Measurements from ENCODE around the gene CPA5.

Gene CPA5

GRCh38 chr7:130366564-130366963 lies 21.9 kb downstream of the CPA5 start:
- in situ Hi-C loops (cut with HindIII; ENCODE audit: low sequenced_read_pairs), result no loop called here
- no peak for TF ChIP-seq CTCF (IDR thresholded peaks at IDR 0.05; ENCODE audit: low read depth, low read length, missing control alignments)
- DNase-seq (ENCODE audit: low read depth), result no peak
- H3K4me3 ChIP-seq (ENCODE audit: low read depth, low read length), result no peak overlapping the region

GRCh38 chr7:130367088-130367755 lies 22.6 kb downstream of the CPA5 start:
- no peak for DNase-seq (ENCODE audit: low read depth)
- no peak overlapping the region for H3K4me3 ChIP-seq (ENCODE audit: low read depth, low read length)
- TF ChIP-seq CTCF (IDR thresholded peaks at IDR 0.05; ENCODE audit: low read depth, low read length, missing control alignments), result no peak
- in situ Hi-C loops (cut with HindIII; ENCODE audit: low sequenced_read_pairs), result no loop called here

- in situ Hi-C loops (cut with HindIII; ENCODE audit: low sequenced_read_pairs), result no loop called here
- no peak overlapping the region for H3K4me3 ChIP-seq (ENCODE audit: low read depth, low read length)
- TF ChIP-seq CTCF (IDR thresholded peaks at IDR 0.05; ENCODE audit: low read depth, low read length, missing control alignments), result no peak
- DNase-seq (ENCODE audit: low read depth), result no peak
Observed at GRCh38 chr7:130367836-130368746, 23.5 kb downstream of the CPA5 start.

GRCh38 chr7:130369110-130369711 lies 24.6 kb downstream of the CPA5 start:
- no peak for DNase-seq (ENCODE audit: low read depth)
- no peak overlapping the region for H3K4me3 ChIP-seq (ENCODE audit: low read depth, low read length)
- TF ChIP-seq CTCF (IDR thresholded peaks at IDR 0.05; ENCODE audit: low read depth, low read length, missing control alignments), result no peak
- in situ Hi-C loops (cut with HindIII; ENCODE audit: low sequenced_read_pairs), result no loop called here

- in situ Hi-C loops (cut with HindIII; ENCODE audit: low sequenced_read_pairs), result no loop called here
Observed at GRCh38 chr7:130369831-130370550, 25.4 kb downstream of the CPA5 start.

More at GRCh38 chr7:130369831-130370550, 25.4 kb downstream of the CPA5 start:
- DNase-seq (ENCODE audit: low read depth), result no peak
- H3K4me3 ChIP-seq (ENCODE audit: low read depth, low read length), result no peak overlapping the region
- no peak for TF ChIP-seq CTCF (IDR thresholded peaks at IDR 0.05; ENCODE audit: low read depth, low read length, missing control alignments)
